ENCODE results near the gene MIA2. TPM values are rescaled to one million over a fixed set of nuclear protein-coding genes. Genes with fewer than 3 reads are reported as not detected.

Gene MIA2
- total and polyA plus RNA-seq, 4 donors = 39.2 to 106 (median 56.4) TPM

GRCh38 chr14:39374851-39375250, 141.1 kb downstream of the MIA2 start:
- peaks cover 0 to 10% (median 4%) of the 10 kb centered on the region in 4 donors for H3K36me3 ChIP-seq (ENCODE audit: control insufficient read depth in 4 of 4, insufficient read depth in 3 of 4, low read depth in 1 of 4, low read length in 3 of 4)
- peaks cover 0 to 2% (median 0%) of the 10 kb centered on the region in 4 donors for H3K4me1 ChIP-seq (ENCODE audit: control insufficient read depth in 4 of 4, insufficient read depth in 4 of 4, low read length in 3 of 4)
- H3K27ac ChIP-seq (ENCODE audit: low read depth in 1 of 2, low read length in 2 of 2) = no peak overlapping the region
- no peaks in the 10 kb centered on the region for H3K27me3 ChIP-seq (ENCODE audit: control insufficient read depth in 4 of 4, insufficient read depth in 4 of 4, low read length in 3 of 4)
- H3K4me3 ChIP-seq (ENCODE audit: low read depth in 1 of 3, low read length in 3 of 3) = no peak overlapping the region
- H3K9me3 ChIP-seq (ENCODE audit: control insufficient read depth in 4 of 4, low read length in 3 of 4) = no peaks in the 10 kb centered on the region
- H3K9ac ChIP-seq (ENCODE audit: low read depth in 1 of 2, low read length in 2 of 2) = no peak overlapping the region
- no peak for DNase-seq (ENCODE audit: low spot score)
- TF ChIP-seq TAF1 (conservative IDR thresholded peaks at IDR 0.05) (no peak), EGR1 (IDR thresholded peaks at IDR 0.05; ENCODE audit: low read depth in 2 of 2) (no peak), RAD21 (IDR thresholded peaks at IDR 0.05) (no peak), YY1 (IDR thresholded peaks at IDR 0.05) (no peak), JUND (IDR thresholded peaks at IDR 0.05) (no peak), FOXA1 (IDR thresholded peaks at IDR 0.05) (no peak)

- no peak overlapping the region for H3K4me3 ChIP-seq (ENCODE audit: low read depth in 1 of 3, low read length in 3 of 3)
- DNase-seq (ENCODE audit: low spot score) = no peak
- no peak overlapping the region for H3K9ac ChIP-seq (ENCODE audit: low read depth in 1 of 2, low read length in 2 of 2)
- H3K27ac ChIP-seq (ENCODE audit: low read depth in 1 of 2, low read length in 2 of 2) = peak overlapping the region; percentile 22 to 30
- WGBS = 51% methylated on average over 4 of the region's 4 CpGs
- TF ChIP-seq RXRA (IDR thresholded peaks at IDR 0.05) (peak in 1 of 2 donors; percentile 7), JUND (IDR thresholded peaks at IDR 0.05) (peak in 1 of 2 donors; percentile 48), REST (IDR thresholded peaks at IDR 0.05) (no peak)
- peaks cover 0 to 6% (median 0%) of the 10 kb centered on the region in 4 donors for H3K36me3 ChIP-seq (ENCODE audit: control insufficient read depth in 4 of 4, insufficient read depth in 3 of 4, low read depth in 1 of 4, low read length in 3 of 4)
- peaks cover 0 to 2% (median 0%) of the 10 kb centered on the region in 4 donors for H3K4me1 ChIP-seq (ENCODE audit: control insufficient read depth in 4 of 4, insufficient read depth in 4 of 4, low read length in 3 of 4)
- no peaks in the 10 kb centered on the region for H3K27me3 ChIP-seq (ENCODE audit: control insufficient read depth in 4 of 4, insufficient read depth in 4 of 4, low read length in 3 of 4)
- no peaks in the 10 kb centered on the region for H3K9me3 ChIP-seq (ENCODE audit: control insufficient read depth in 4 of 4, low read length in 3 of 4)
These were observed 143.1 kb downstream of the MIA2 start for GRCh38 chr14:39376667-39377403.

- no peak for DNase-seq (ENCODE audit: low spot score)
These were observed 147.7 kb downstream of the MIA2 start for GRCh38 chr14:39381366-39381765.

More at GRCh38 chr14:39381366-39381765, 147.7 kb downstream of the MIA2 start:
- WGBS = 58% methylated on average over 4 of the region's 4 CpGs
- H3K36me3 ChIP-seq (ENCODE audit: control insufficient read depth in 4 of 4, insufficient read depth in 3 of 4, low read depth in 1 of 4, low read length in 3 of 4) = peaks cover 0 to 3% (median under 1%) of the 10 kb centered on the region in 4 donors
- no peaks in the 10 kb centered on the region for H3K27me3 ChIP-seq (ENCODE audit: control insufficient read depth in 4 of 4, insufficient read depth in 4 of 4, low read length in 3 of 4)
- H3K9ac ChIP-seq (ENCODE audit: low read depth in 1 of 2, low read length in 2 of 2) = no peak overlapping the region
- TF ChIP-seq FOXA1 (IDR thresholded peaks at IDR 0.05) = no peak
- no peak for TF ChIP-seq EGR1 (IDR thresholded peaks at IDR 0.05; ENCODE audit: low read depth in 2 of 2)
- no peak for TF ChIP-seq CTCF (IDR thresholded peaks at IDR 0.05; ENCODE audit: low read depth, low read length, missing input control)
- peak; percentile 37 for TF ChIP-seq YY1 (IDR thresholded peaks at IDR 0.05)
- H3K9me3 ChIP-seq (ENCODE audit: control insufficient read depth in 4 of 4, low read length in 3 of 4) = no peaks in the 10 kb centered on the region
- H3K27ac ChIP-seq (ENCODE audit: low read depth in 1 of 2, low read length in 2 of 2) = no peak overlapping the region
- H3K4me1 ChIP-seq (ENCODE audit: control insufficient read depth in 4 of 4, insufficient read depth in 4 of 4, low read length in 3 of 4) = peaks cover 0 to 2% (median 0%) of the 10 kb centered on the region in 4 donors
- no peak overlapping the region for H3K4me3 ChIP-seq (ENCODE audit: low read depth in 1 of 3, low read length in 3 of 3)

Data from liver (tissue), 9 donors.